Thymus (tissue), 11 donors: ENCODE measurements around the gene STX2. TPM values are rescaled to one million over a fixed set of nuclear protein-coding genes. Genes with fewer than 3 reads are reported as not detected.
"Not testable (repeated sequence)": the region's sequence is repeated elsewhere in the genome, so short reads cannot be mapped to it uniquely, and the experiment has no call there.

Experiments
- DNase-seq, 9 donors: peaks; one replicate each; pipeline ENCODE4 v3.0.0-alpha.2; 2013; ENCODE audit warnings: low spot score in 9 of 9, low read depth in 6 of 9, missing footprints in 1 of 9
- H3K27ac ChIP-seq, 2 donors: one replicate each; pipeline ENCODE4 v1.5.1; 2013; ENCODE audit warnings: control low read depth in 1 of 2, low read depth in 1 of 2, low read length in 1 of 2, mild to moderate bottlenecking in 1 of 2, moderate library complexity in 1 of 2
- H3K27me3 ChIP-seq, 2 donors: one replicate each; pipeline ENCODE4 v1.5.1; 2013; ENCODE audit warnings: low read length in 1 of 2; ENCODE audit not compliant: control insufficient read depth in 2 of 2, insufficient read depth in 1 of 2
- H3K36me3 ChIP-seq, 2 donors: one replicate each; pipeline ENCODE4 v1.5.1; 2013; ENCODE audit warnings: low read length in 1 of 2, mild to moderate bottlenecking in 1 of 2, moderate library complexity in 1 of 2; ENCODE audit not compliant: control insufficient read depth in 2 of 2, insufficient read depth in 2 of 2
- H3K4me1 ChIP-seq, 2 donors: one replicate each; pipeline ENCODE4 v1.5.1; 2013; ENCODE audit warnings: low read length in 2 of 2; ENCODE audit not compliant: control insufficient read depth in 2 of 2, insufficient read depth in 2 of 2
- H3K4me3 ChIP-seq, 2 donors: one replicate each; pipeline ENCODE4 v1.5.1; 2013; ENCODE audit warnings: low read length in 2 of 2, control low read depth in 1 of 2, mild to moderate bottlenecking in 1 of 2
- H3K9me3 ChIP-seq, 2 donors: one replicate each; pipeline ENCODE4 v1.5.1; 2013; ENCODE audit warnings: low read length in 1 of 2, mild to moderate bottlenecking in 1 of 2; ENCODE audit not compliant: control insufficient read depth in 2 of 2, insufficient read depth in 1 of 2
- WGBS: extraction: QIAGEN DNeasy Blood & Tissue Kit; methylation state at CpG from one replicate; pipeline ENCODE4 v1.1.7; 2013; 5-methylcytosine and 5-hydroxymethylcytosine counted together
- polyA plus RNA-seq: library from polyadenylated mRNA; stranded (reverse); fragments of 200-250 nt; gene quantifications from one replicate; pipeline ENCODE4 v1.2.3, GENCODE V29; 2013
- total RNA-seq: library from RNA; stranded (reverse); fragments of 120-200 nt; gene quantifications from one replicate; pipeline ENCODE4 v1.2.4, GENCODE V29; 2013
- donor health status: healthy.

The STX2 gene
- total and polyA plus RNA-seq, 2 donors, result 8.8 to 18.3 TPM

DNA sequence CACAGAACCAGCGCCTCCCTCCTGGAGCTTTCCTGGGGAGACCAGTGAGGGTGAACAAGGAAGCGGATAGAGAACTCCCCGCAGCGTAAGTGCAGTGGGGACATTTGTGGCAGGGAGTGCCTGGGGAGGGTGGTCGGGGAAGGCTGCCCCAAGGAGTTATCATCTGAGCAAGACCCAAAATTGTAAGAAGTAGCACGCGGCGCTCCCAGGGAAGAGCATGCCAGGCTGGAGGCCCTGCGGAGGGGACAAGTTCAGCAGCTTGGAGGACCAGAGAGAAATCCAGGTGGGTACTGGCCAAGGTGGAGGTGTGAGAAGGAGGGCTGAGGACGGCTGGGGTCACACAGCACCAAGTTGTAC lies 76.8 kb downstream of the STX2 start:
- 16% methylated on average over 10 of the region's 10 CpGs for WGBS
- Histone ChIP-seq H3K9me3 (no peaks in the 10 kb centered on the region), H3K36me3 (no peaks in the 10 kb centered on the region), H3K4me1 (no peaks in the 10 kb centered on the region), H3K27ac (no peak overlapping the region), H3K27me3 (peaks cover 0 to 28% of the 10 kb centered on the region in 2 donors), H3K4me3 (no peak overlapping the region)
- no peak for DNase-seq

DNA sequence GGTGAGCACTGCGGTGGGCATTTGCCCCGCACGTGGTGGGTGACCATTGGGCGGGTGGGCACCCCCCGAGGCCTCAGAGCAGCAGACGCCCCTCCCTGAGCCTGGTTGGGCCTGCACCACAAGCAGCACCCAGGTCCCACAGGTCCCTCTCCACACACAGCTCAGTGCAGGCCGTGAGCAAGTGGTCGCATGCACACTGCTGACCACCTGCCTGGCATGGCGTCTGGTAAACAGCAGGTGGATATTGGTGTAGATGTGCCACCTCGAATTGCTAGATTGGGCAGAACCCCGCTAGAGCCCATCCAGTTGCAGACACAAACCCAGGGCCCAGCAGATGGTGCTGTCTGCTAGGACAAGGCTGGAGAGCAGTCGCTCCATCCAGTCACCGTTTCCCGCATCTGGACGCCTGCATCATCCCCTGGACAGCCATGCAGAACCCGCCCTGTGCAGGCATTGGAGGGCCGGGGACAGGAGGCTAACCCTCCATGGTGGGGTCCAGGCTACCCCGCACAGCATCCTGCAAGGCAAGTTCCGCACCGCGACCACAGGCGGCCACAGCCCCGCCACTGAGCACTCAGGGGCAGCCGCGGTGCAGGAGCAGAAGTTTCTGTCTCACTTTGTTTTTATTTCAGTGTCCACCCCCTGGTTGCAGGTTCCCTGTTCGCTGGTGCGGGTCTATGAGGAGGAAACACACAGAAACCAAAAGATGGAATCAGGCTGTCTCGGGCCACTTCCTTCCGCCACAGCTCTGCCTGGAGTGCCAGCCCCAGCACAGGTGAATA lies 77.3 kb downstream of the STX2 start:
- Histone ChIP-seq H3K36me3 (no peaks in the 10 kb centered on the region), H3K4me3 (no peak overlapping the region), H3K9me3 (no peaks in the 10 kb centered on the region), H3K4me1 (no peaks in the 10 kb centered on the region), H3K27ac (no peak overlapping the region), H3K27me3 (peaks cover 0 to 28% of the 10 kb centered on the region in 2 donors)
- 17% methylated on average over 29 of the region's 29 CpGs for WGBS
- DNase-seq, result peak in 1 of 9 donors; percentile 25

DNA sequence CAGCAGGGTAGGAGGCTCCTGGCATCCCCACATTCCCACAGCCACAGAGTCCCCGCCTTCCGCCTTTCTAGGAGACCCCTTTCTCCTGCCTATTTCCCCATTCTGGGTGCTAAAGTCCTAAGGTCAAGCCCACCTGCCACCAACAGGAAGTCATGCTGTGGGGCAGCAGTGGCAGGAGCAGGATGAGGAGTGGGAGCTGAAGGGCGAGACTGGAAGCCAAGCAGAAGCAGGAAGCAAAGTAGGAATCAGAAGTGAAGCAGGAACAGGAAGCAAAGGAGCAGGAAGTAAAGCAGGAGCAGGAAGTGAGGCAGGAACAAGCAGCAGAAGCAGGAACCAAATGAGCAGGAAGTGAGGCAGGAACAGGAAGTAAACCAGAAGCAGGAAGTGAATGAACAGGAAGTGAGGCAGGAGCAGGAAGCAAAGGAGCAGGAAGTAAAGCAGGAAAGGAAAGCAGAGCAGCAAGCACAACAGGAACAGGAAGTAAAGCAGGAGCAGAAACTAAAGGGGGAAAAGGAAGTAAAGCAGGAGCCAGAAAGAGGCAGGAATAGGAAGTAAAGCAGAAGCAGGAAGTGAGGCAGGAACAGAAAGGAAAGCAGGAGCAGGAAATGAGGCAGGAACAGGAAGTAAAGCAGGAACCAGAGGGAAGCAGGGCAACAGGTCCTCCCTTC lies 84.7 kb downstream of the STX2 start:
- 97% methylated on average over 3 of the region's 3 CpGs for WGBS
- Histone ChIP-seq H3K36me3 (no peaks in the 10 kb centered on the region), H3K9me3 (peaks cover 3 to 18% of the 10 kb centered on the region in 2 donors), H3K4me1 (no peaks in the 10 kb centered on the region), H3K27me3 (peaks cover 0 to 2% of the 10 kb centered on the region in 2 donors), H3K27ac (peak overlapping the region in 1 of 2 donors; percentile 43), H3K4me3 (no peak overlapping the region)
- DNase-seq, result no peak

DNA sequence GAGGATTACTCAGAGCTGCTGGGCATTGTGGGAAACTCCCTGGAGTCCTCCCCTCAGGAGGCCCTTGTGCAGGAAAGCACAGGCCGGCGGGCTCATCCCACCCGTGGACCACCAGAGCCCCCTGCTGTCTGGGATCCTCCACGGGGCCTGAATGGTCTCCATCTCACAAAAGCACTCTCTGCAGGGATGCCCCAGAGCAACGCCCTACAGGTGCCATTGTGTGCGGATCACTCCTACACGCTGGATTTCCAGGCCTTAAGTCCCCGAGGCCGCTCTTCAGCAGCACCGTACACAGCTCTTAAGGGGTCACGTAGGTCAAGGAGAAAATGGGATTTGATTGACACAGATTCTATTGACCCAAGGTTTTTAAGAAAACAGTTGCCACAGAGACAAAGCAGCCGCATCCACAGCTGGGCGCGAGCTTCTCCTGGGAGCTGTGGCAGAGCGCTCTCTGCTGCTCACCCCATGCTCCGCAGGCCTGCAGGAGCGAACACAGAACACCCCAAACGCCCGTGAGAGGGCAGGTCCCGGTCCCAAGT lies 86.3 kb downstream of the STX2 start:
- H3K9me3 ChIP-seq, result peaks cover 3 to 18% of the 10 kb centered on the region in 2 donors
- H3K4me3 ChIP-seq, result no peak overlapping the region
- no peak overlapping the region for H3K27ac ChIP-seq
- H3K27me3 ChIP-seq, result peaks cover 0 to 5% of the 10 kb centered on the region in 2 donors
- no peak for DNase-seq
- H3K4me1 ChIP-seq, result no peaks in the 10 kb centered on the region
- no peaks in the 10 kb centered on the region for H3K36me3 ChIP-seq
- 90% methylated on average over 20 of the region's 20 CpGs for WGBS

DNA sequence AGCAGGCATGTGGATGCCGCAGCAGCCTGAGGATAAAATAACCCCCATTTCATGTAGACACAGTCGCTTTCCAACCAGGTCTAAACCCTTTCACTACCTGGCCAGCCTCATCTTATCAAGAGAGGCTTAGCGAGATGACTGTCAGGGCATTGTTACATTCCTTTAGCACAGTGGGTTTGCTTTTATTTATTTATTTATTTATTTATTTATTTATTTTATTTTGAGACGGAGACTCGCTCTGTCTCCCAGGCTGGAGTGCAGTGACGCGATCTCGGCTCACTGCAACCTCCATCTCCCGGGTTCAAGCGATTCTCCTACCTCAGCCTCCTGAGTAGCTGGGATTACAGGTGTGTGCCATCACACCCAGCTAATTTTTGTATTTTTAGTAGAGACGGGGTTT lies 87.0 kb downstream of the STX2 start:
- H3K9me3 ChIP-seq, result peaks cover 3 to 18% of the 10 kb centered on the region in 2 donors
- not testable (repeated sequence) for H3K36me3 ChIP-seq, H3K4me1 ChIP-seq, H3K27me3 ChIP-seq, DNase-seq, H3K4me3 ChIP-seq, H3K27ac ChIP-seq
- WGBS, result 96% methylated on average over 11 of the region's 11 CpGs

DNA sequence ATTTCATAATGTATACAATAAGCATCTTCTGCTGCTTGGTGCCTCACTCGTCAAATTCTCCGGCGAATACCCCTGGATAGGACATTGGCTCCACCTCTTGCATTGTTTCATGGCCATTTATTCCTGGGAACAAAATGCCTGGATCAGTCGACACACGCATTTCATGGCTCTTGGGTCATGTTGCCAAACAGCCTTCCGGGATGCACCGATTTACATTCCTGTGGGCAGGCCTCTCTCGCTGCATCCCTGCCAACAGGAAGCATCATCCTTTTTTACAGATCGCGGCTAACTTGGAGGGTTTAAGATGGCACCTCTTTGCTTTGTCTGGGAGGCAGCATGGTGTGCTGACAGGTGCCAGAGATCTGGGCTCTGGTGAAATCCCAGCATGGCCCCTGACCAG lies 90.3 kb downstream of the STX2 start:
- no peak for DNase-seq
- Histone ChIP-seq H3K27me3 (peaks cover 0 to 5% of the 10 kb centered on the region in 2 donors), H3K4me1 (no peaks in the 10 kb centered on the region), H3K27ac (no peak overlapping the region), H3K9me3 (peaks cover 0 to 1% of the 10 kb centered on the region in 2 donors), H3K36me3 (no peaks in the 10 kb centered on the region), H3K4me3 (no peak overlapping the region)
- 73% methylated on average over 10 of the region's 10 CpGs for WGBS

DNA sequence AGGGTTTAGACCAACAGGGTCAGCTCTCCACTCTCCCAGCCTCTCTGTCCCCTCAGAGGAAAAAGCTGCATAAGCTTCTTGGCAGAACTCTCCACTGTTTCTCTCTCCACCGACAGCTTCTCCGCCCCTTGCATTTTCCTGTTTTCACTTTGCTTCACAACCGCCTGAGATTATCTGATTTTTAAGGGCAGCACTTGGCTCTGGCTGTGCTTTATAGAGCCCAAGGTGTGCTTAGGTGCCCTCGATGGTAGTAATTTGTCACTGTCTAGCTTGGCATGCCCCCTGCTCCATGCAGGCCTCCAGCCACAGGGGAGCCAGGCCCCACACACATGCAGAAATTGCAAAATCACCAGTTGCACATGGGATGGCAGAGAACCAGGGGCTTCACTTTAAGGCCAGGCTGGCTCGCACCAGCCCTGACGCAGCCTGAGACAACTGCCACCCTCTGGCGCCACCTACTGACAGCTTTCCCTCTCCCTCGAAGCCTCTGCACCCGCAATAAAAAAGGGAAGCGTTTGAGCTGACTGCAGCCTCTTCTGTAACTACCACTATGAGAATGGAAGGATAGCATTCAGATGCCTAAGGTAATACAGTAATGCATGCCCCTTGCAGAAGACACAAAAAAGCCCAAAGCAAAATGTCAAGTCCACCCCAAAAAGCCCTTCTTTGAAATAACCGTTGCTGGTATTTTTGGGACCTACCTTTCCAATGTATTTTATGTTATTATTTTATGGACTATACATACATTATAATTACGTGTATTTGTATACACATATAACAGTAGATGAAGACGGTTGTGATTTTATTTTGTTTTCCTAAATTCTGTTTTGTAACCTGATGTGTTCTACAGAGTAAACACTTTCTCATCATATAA lies 90.9 kb downstream of the STX2 start:
- WGBS, result 8% methylated on average over 13 of the region's 13 CpGs
- no peaks in the 10 kb centered on the region for H3K4me1 ChIP-seq
- H3K36me3 ChIP-seq, result no peaks in the 10 kb centered on the region
- H3K27ac ChIP-seq, result no peak overlapping the region
- H3K4me3 ChIP-seq, result no peak overlapping the region
- H3K27me3 ChIP-seq, result peaks cover 0 to 5% of the 10 kb centered on the region in 2 donors
- no peaks in the 10 kb centered on the region for H3K9me3 ChIP-seq
- peak in 8 of 9 donors; percentile 37 to 77 (median 65) for DNase-seq

DNA sequence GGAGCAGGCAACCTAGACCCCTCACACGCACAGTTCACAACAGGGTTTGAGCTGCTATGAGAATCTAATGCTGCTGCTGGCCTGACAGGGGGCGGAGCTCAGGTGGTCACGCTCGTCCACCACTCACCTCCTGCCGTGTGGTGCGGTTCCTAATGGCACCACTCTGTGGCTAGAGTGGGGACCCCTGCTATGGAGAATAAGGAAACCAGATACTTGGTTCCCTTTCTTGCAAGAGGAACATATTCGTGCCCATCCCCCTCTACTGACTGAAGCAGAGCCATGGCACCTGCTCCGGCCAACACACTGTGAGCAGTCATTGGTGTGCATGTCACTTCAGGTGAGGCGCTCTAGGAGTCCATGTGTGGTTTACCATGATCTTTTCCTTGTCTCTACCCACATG lies 92.5 kb downstream of the STX2 start:
- Histone ChIP-seq H3K9me3 (no peaks in the 10 kb centered on the region), H3K4me1 (no peaks in the 10 kb centered on the region), H3K27ac (no peak overlapping the region), H3K4me3 (no peak overlapping the region), H3K36me3 (no peaks in the 10 kb centered on the region), H3K27me3 (peaks cover 0 to 3% of the 10 kb centered on the region in 2 donors)
- WGBS, result 37% methylated on average over 9 of the region's 9 CpGs
- no peak for DNase-seq
